Astrocyte of the spinal cord (primary cell): Measurements from ENCODE around the gene ARL13B.
"Not testable (repeated sequence)": the region's sequence is repeated elsewhere in the genome, so short reads cannot be mapped to it uniquely, and the experiment has no call there.

Experiments used
- DNase-seq: peaks from one replicate; pipeline ENCODE4 v3.0.0; 2011; ENCODE audit warnings: low read depth, low spot score
- H3K4me3 ChIP-seq: 2 replicates; pipeline ENCODE4 v1.5.1; 2011; ENCODE audit warnings: low read depth, mild to moderate bottlenecking, low read length, moderate library complexity
- in situ Hi-C: cut with HindIII; loops from 2 replicates; pipeline ENCODE4 v1.10.0; 2017; ENCODE audit warnings: low sequenced_read_pairs
- TF ChIP-seq, protein P1 (sequence below): IDR thresholded peaks from 2 replicates; pipeline ENCODE4 v1.5.1; 2012; ENCODE audit warnings: low read depth, mild to moderate bottlenecking, low read length, inconsistent platforms

ARL13B gene

DNA sequence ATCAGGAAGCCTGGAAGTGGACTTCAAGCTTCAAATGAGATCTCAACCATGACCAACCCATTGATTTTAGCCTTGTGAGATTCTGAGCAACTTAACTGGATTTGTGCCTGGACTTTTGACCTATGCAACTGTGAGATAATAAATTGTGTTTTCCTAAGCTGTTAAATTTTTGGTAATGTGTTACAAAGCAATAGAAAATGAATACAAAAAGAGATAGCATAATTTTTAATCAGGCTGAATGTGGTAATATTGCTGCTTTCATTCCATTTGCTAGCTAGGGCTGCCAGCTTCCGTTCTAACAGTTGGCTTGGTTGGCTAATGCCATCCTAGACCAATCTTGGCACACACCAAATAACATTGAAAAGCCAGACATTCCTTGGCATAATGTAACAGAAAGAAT, 18.5 kb upstream of the ARL13B start:
- no peak for DNase-seq
- in situ Hi-C loops = no loop called here
- TF ChIP-seq, protein P1, sequence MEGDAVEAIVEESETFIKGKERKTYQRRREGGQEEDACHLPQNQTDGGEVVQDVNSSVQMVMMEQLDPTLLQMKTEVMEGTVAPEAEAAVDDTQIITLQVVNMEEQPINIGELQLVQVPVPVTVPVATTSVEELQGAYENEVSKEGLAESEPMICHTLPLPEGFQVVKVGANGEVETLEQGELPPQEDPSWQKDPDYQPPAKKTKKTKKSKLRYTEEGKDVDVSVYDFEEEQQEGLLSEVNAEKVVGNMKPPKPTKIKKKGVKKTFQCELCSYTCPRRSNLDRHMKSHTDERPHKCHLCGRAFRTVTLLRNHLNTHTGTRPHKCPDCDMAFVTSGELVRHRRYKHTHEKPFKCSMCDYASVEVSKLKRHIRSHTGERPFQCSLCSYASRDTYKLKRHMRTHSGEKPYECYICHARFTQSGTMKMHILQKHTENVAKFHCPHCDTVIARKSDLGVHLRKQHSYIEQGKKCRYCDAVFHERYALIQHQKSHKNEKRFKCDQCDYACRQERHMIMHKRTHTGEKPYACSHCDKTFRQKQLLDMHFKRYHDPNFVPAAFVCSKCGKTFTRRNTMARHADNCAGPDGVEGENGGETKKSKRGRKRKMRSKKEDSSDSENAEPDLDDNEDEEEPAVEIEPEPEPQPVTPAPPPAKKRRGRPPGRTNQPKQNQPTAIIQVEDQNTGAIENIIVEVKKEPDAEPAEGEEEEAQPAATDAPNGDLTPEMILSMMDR = no peak
- no peak overlapping the region for H3K4me3 ChIP-seq

DNA sequence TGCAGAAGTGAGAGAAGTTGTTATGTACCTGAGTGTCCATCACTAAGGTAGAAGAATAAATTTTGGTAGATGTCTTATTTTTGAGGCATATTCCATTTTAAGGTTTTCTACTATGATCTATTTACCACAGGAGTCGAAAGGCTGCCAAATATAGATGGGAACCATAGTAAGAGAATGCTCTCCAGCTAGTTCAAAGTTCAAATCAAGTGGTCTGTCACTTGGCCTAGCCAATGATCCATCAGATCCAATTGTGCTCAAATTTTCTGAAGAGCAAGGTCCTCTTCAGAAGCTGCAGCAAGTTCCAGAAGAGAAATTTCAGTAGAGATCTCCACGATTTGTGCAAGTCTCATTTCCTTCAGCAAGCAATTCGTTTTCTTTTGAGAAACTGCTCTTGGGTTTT, 17.2 kb upstream of the ARL13B start:
- no peak overlapping the region for H3K4me3 ChIP-seq
- TF ChIP-seq, protein P1 = no peak
- in situ Hi-C loops = no loop called here
- no peak for DNase-seq

DNA sequence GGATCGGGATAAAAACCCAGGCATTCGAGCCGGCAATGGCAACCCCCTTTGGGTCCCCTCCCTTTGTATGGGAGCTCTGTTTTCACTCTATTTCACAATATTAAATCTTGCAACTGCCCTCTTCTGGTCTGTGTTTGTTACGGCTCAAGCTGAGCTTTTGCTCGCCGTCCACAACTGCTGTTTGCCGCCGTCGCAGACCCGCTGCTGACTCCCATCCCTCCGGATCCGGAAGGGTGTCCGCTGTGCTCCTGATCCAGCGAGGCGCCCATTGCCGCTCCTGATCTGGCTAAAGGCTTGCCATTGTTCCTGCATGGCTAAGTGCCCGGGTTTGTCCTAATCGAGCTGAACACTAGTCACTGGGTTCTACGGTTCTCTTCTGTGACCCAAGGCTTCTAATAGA, 14.8 kb upstream of the ARL13B start:
- H3K4me3 ChIP-seq, in situ Hi-C loops, DNase-seq: not testable (repeated sequence)

DNA sequence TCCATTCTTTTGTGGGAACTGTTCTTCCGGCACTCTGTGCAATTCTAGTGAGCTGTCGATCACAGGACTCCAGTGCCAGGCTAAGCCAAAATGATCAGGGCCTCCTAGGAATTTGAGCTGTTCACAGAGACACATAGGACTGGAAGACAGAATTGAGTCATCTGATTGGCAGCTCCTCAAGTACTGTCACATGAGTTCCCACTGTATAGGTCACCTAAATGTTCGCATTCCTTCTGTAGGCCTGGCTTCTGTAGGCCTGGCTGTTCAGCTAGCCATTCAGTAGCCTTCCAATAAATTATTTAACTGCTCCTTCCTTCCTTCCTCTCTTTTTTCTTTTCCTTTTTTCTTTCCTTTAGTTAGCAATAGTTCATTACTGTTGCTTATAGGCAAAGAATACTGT, 10.5 kb upstream of the ARL13B start:
- DNase-seq = no peak
- TF ChIP-seq, protein P1 = no peak
- H3K4me3 ChIP-seq = no peak overlapping the region
- in situ Hi-C loops = no loop called here

DNA sequence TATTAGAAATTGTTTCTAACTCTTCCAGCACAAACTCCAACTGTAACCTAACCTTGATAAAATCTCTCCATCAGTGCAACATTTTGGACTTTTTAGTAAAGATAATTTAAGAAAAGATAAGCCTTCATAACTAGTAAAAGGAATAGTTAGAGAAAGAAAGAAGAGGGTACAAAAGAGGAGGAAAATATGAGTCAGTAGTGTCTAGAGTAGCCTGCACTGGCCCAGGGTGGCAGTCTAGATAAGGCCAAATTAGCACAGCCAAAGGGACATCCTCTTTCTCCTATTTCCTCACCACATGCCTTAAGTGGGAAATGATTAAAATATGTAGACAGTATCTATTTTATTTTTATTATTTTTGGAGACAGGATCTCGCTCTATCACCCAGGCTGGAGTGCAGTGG, 10.0 kb upstream of the ARL13B start:
- in situ Hi-C loops = no loop called here

DNA sequence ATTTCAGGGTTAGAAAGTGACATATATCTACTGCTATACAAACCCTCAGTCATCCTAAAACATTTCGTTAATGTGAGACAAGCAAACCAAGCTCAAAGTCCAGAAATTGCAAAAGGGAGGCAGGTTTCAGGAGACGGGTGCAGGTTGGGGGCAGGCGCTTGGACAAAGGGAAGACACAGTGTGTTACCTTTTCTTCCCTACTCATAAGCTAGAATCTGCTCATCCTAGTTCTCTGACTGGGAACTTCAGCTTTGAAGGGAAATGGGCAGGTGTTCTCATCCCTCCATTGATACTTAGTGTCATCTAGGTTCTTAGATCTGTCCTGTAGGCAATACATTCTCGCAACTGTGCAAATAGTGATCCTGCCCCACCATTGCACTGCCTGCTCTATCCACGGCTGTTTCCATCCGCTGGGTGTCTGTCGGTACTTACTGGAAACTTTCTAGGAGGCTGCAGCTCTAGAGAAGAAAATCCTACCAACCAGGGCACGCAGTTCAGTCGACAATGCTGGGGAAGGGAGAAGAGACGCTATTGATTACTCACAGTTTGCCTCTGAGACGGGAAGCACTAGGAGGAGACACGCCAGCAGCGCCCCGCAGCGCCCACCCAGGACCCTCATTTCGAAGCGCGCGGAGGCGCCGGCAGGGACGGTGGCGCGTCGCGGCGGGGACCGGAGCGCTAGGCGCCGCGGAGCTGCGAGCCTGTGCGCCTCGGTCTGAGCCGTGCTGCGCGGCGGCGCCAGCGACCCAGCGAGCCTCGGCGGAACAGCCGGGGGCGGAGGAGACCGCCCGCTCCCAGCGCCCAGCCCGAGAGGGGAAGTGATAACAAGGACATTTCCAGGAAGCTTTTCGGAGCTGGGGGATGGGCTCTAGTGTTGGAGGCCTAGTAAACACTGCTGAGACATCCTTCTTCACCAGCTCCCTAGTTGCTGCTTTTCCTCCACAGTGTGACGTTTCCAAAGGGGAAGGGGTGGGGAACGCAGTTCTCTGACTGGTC, 6.5 kb upstream of the ARL13B start, which contains the start of gene PROS1:
PROS1 (minus strand) TSS at position 766 of the 996 bp plus-strand sequence; CDS start at position 619, 147 bp downstream.
- TF ChIP-seq, protein P1 = no peak
- in situ Hi-C loops = no loop called here
- peak within 1 kb of the TSS; percentile 55 for H3K4me3 ChIP-seq
- peak; percentile 74 for DNase-seq

More for the DNA sequence above, 10.0 kb upstream of the ARL13B start:
- no peak overlapping the region for H3K4me3 ChIP-seq
- DNase-seq = no peak
- TF ChIP-seq, protein P1 = no peak

DNA sequence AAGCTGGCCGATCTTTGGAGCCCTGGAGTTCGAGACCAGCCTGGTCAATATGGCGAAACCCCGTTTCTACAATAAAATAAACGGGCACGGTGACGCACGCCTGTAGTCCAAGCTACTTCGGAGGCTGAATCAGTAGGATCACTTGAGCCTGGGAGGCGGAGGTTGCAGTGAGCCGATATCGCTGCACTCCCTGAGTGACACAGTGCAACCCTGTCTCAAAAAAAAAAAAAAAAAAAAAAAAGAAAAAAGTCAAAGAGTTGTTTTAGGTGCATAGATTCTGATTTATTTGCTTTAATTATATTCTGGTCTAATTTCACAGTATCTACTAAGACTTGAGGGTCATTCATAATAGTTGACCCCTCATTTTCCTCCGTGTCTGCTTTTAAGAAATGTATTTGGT, 1.7 kb downstream of the ARL13B start:
- no peak for DNase-seq
- TF ChIP-seq, protein P1 = no peak
- in situ Hi-C loops = no loop called here
- H3K4me3 ChIP-seq = no peak overlapping the region
